ENCODE data around the gene LDAF1.
"Not testable (repeated sequence)": the region's sequence is repeated elsewhere in the genome, so short reads cannot be mapped to it uniquely, and the experiment has no call there.

The LDAF1 gene

GRCh38 chr16:21163576-21163975, 5.1 kb downstream of the LDAF1 start:
- DNase-seq: no peak

- DNase-seq: no peak
Observed at GRCh38 chr16:21164521-21165168, 6.2 kb downstream of the LDAF1 start.

- DNase-seq: no peak
Observed at GRCh38 chr16:21166561-21166961, 8.1 kb downstream of the LDAF1 start.

- no peak for DNase-seq
Observed at GRCh38 chr16:21167360-21167759, 8.9 kb downstream of the LDAF1 start.

GRCh38 chr16:21167929-21168602, 9.6 kb downstream of the LDAF1 start:
- no peak for DNase-seq

- no peak for DNase-seq
Observed at GRCh38 chr16:21169249-21169981, 10.9 kb downstream of the LDAF1 start.

- DNase-seq: not testable (repeated sequence)
Observed at GRCh38 chr16:21170116-21170515, 11.6 kb downstream of the LDAF1 start.

- no peak for DNase-seq
Observed at GRCh38 chr16:21172650-21173049, 14.2 kb downstream of the LDAF1 start.

GRCh38 chr16:21175397-21175796, 16.9 kb downstream of the LDAF1 start:
- DNase-seq: no peak

GRCh38 chr16:21179126-21179982, 20.9 kb downstream of the LDAF1 start:
- DNase-seq: no peak

GRCh38 chr16:21179983-21180365, 21.5 kb downstream of the LDAF1 start:
- DNase-seq: no peak

GRCh38 chr16:21183995-21184394, 25.5 kb downstream of the LDAF1 start:
- no peak for DNase-seq

- no peak for DNase-seq
Observed at GRCh38 chr16:21184834-21185233, 26.4 kb downstream of the LDAF1 start.

GRCh38 chr16:21185659-21186325, 27.3 kb downstream of the LDAF1 start:
- DNase-seq: no peak

GRCh38 chr16:21186326-21186691, 27.8 kb downstream of the LDAF1 start:
- no peak for DNase-seq

- no peak for DNase-seq
Observed at GRCh38 chr16:21189311-21189710, 30.8 kb downstream of the LDAF1 start.

- DNase-seq: no peak
Observed at GRCh38 chr16:21190013-21190412, 31.5 kb downstream of the LDAF1 start.

- no peak for DNase-seq
Observed at GRCh38 chr16:21190599-21190998, 32.1 kb downstream of the LDAF1 start.

- DNase-seq: no peak
Observed at GRCh38 chr16:21192991-21193390, 34.5 kb downstream of the LDAF1 start.

- no peak for DNase-seq
Observed at GRCh38 chr16:21194771-21195301, 36.4 kb downstream of the LDAF1 start.

- not testable (repeated sequence) for DNase-seq
Observed at GRCh38 chr16:21195330-21195729, 36.9 kb downstream of the LDAF1 start.

- no peak for DNase-seq
Observed at GRCh38 chr16:21197112-21197511, 38.6 kb downstream of the LDAF1 start.

All from SIG-M5 (cell line).